GM18907 (cell line): Measurements from ENCODE around the gene MARCHF10.

Experiments used
- ATAC-seq: cut with Tn5 transposase; IDR thresholded peaks from one replicate; pipeline ENCODE4 v1.9.1; 2021; ENCODE audit warnings: mild to moderate bottlenecking, moderate library complexity; ENCODE audit not compliant: unreplicated experiment

MARCHF10 gene

DNA sequence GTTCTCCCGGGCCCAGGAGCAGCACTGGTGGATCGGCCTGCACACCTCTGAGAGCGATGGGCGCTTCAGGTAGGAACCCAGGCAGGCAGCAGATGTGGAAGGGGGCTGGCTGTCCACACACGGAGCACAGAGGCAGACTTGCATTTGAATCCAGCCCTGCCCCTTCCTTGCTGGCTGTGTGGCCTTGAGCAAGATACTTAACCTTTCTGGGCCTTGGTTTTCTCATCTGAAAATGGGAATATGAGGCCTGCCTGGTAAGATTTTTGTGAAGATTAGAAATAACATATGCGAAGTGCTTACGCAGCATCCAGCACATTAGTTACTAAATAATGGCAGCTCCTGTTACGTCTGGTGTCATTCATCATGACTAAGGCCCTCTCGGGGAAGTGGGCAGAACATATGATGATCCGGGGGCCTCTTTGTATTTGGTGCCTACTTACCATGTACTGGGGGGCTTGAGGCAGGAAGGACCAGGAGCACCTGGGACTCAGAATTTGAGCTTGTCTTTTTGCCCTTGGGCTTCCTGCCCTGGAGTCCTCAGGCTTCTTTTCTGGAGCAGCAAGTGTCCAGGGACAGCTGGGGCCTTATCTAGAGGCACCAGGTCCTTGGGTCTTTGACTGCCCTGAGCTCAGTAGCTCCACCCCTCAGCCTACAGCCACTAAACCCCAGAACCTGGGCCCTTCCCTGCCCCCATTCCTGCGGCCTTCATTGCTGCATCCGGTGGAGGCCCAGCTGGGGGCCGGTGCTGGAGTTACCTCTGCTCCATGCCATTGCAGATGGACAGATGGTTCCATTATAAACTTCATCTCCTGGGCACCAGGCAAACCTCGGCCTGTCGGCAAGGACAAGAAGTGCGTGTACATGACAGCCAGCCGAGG lies 126.8 kb downstream of the MARCHF10 start:
- ATAC-seq, result no peak

DNA sequence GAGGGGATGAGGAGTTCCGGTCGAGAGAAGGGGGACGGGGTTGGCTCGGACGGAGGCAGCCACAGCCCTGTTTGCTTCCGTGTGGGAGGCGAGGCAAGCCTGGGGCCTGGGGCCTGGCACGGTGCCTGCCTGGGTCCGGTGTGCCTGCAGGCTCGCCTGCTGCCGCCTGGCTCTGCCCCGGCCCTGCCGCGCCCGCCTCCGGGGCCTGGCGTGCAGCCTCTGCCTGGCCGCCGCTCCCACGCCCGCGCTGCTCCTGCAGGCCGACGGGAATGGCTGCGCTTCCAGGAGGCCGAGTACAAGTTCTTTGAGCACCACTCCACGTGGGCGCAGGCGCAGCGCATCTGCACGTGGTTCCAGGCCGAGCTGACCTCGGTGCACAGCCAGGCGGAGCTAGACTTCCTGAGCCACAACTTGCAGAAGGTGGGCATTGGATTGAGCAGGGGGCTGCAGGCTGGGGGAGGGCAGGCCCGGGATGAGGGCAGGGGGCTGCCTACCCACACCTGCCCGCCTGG lies 127.5 kb downstream of the MARCHF10 start:
- ATAC-seq, result no peak

DNA sequence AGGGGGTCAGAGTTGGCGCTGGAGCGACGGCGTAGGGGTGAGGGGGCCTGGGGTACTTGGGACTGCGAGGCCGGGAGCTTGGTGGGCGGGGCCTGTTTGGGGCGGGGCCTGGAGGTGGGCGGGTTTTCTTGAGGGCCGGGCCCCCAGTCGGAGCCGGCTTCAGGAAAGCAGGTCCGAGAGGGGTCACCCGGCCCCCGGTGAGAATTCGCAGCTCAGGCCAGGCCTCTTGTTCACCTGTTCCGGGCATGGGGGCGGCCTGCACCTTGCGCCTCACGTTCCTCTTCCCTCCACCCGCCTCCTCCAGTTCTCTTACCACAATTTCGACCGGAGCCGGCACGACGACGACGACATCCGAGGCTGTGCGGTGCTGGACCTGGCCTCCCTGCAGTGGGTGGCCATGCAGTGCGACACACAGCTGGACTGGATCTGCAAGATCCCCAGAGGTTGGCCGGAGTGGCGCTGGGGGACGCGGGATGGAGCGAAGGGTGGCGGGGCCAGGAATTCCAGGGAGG lies 128.2 kb downstream of the MARCHF10 start:
- no peak for ATAC-seq

DNA sequence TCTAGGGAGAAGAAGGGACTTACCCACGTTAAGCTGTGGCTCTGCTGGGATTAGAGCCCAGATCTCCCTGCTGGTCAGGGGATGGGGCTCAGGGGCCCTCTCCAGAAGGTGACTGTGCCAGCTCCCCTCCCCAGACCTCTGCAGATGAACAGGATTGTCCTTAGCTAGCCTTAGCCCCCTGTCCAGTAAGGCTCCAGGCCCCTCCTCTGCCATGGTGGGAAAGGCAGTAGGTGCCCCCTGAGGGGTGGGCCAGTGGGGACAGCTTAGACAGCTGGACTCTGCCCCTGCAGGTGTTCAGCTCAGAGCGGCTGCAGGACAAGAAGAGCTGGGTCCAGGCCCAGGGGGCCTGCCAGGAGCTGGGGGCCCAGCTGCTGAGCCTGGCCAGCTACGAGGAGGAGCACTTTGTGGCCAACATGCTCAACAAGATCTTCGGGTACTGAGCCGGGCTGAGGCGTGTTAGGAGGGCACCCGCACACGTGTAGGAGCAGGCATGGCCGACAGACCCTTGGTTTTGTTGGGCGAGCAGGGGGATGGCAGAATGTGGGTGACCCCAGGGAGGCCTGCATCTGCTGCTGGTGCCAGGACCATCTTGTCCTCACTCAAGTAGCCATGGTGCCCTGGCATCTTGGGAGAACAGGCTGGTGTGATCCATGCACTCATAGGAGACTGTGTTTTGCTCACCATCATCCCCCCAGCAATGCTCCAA lies 129.7 kb downstream of the MARCHF10 start:
- no peak for ATAC-seq

DNA sequence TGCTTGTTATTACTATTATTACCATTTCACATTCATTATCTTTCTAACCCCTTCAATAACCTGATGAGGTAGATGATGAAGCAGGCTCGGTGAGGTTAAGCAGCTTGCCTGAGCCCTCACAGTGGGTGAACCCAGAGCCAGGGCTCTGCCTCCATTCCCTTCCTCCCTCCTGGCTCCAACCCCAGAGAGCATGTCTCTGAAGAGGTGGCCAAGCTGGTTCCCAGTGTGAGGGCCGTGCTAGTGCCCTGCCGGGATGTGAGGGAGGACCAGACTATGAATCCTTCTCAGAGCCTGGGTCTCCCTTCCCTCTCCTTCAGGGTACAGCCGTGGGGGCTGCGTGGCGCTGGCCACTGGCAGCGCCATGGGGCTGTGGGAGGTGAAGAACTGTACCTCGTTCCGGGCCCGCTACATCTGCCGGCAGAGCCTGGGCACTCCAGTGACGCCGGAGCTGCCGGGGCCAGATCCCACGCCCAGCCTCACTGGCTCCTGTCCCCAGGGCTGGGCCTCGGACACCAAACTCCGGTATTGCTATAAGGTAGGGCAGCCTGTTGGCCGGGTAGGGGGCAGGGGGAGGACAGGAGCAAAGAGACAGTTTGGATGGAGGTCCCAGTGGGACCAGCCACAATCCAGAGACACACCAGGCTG lies 131.0 kb downstream of the MARCHF10 start:
- no peak for ATAC-seq

DNA sequence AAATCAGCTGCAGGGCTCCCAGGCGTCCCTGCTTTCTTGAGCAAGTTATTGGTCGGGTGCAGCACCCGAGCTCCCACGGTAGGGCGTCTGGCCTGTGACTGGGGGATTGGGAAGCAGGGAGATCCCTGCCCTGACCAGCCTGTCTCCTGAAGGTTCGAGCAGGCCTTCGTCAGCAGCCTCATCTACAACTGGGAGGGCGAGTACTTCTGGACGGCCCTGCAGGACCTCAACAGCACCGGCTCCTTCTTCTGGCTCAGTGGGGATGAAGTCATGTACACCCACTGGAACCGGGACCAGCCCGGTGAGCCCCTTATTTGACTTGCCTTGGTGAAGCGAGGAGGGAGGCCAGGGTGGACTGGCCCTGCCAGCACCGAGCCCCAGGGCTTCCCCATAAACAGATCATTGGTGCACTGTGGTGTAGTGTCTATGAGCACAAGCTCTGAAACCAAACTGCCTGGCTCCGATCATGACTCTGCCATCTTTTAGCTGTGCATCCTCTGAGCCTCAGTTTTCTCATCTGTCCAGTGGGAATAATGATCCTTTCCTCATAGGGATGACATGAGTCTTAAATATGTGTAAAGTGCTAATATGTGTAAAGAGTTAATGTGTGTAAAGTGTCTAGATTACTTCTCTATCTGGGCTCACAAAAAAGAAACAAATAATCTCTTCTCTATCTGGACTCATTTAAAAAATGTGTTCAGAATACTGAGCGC lies 131.7 kb downstream of the MARCHF10 start:
- no peak for ATAC-seq

DNA sequence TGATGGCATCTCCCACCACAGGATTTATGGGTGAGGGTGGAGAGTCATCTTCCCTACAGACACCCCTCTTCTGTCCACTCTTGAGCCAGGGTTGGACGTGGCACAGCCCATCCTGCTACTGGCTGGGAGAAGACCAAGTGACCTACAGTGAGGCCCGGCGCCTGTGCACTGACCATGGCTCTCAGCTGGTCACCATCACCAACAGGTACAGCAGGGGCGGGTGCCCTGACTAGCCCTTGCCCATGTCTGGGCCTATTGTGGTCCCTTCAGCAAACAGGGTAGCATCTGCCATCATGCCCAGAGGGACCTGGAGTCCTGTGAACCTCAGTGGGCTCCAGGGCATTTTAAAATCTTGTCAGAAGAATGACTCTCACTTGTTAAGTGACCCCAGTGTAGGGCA lies 132.4 kb downstream of the MARCHF10 start:
- ATAC-seq, result no peak

DNA sequence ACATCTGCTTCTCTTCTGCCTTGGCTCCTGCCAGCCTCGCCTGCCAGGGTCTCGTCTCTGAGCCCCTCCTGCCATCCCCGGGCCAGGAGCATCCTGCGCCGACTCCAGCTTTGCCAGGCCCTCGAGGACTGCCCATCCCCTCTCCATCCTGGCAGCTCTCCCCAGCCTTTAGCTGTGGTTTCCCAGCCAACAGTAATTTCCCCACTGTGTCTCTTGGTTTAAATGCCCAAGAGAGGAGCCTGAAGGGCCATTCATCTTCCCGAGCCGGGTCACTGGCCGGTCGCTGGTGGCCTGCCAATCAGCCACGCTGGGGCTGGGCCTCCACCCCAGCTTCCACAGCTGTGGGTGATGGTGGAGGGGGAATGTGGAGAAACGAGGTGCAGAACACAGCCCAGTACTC lies 132.9 kb downstream of the MARCHF10 start:
- ATAC-seq, result no peak

DNA sequence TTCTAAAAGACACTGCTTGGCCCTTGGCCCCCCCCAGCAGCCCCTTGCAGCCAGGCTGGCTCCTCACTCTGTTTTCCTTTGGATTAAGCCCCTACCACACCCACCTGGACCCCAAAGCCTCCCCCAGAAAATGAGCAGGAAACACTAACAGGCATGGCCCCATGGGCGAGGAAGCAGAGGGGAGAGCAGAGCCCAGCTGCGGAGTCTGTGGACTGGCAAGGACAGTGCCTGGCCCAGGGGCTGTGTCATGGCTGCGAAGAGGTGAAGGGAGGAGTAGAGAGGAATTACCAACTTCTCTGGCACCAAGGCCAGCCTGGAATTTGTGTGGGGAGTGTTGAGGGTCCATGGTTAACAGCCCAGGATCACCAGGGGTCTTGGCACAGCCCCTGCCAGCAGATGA lies 133.3 kb downstream of the MARCHF10 start:
- no peak for ATAC-seq

DNA sequence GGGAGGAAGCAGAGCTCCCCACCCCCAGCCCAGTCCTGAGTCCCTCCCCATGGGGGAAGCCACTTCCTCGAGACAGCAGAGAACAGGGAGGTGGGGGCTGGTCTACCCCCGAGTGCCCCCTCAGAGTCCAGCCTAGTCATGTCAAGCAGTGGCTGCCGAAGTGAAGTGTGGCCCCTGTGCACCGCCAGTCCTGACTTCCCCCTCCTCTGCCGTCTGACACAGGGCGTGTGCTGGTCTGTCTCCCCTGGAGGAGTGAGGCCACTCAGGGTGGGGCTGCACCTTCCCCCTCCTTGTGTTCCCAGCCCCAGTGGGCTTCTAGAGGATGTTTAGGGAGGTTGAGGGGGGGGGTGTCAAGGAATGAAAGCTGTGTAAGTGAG lies 133.8 kb downstream of the MARCHF10 start:
- ATAC-seq, result no peak

DNA sequence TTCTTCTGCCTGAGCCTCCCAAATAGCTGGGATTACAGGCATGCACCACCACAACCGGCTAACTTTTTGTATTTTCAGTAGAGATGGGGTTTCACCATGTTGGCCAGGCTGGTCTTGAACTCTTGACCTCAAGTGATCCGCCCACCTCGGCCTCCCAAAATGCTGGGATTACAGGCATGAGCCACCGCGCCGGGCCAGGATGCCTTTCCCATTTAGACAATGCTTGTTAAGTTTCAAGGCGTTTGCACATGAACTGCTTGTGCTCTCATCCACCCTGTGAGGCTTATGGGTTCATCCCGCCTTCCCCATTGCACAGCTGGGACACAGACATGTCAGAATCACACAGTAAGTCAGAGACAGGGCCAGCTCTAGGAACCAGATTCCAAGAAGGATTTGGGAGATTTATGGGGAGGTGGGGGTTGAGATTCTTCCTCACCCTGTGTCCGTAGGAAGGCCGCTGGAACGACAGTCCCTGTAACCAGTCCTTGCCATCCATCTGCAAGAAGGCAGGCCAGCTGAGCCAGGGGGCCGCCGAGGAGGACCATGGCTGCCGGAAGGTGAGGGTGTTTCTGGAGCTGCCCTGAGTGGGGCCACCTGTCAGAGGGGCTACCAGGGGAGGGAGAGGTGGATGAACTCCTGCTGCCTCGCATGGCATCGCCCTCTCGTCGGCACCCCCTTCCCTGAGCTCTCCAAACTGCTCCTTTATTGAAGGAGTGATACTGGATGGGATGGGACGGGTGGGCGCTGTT lies 134.3 kb downstream of the MARCHF10 start:
- no peak for ATAC-seq

DNA sequence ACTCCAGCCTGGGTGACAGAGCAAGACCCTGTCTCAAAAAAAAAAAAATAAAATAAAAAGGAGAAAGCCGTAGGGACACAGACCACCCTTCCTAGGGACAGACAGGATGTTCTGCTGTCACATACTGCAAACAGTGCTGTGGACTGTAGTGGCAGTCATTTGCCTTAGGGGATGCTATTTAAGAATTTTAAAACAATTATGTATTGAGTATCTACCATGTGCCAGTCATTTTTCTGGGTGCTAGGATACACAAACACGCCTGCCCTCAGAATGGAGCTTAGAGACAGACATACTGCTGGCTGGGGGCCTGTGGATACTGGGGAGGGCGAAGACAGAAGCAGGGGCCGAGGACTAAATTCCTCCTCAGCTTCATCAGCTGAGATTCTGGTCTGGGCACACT lies 135.2 kb downstream of the MARCHF10 start:
- ATAC-seq, result no peak

DNA sequence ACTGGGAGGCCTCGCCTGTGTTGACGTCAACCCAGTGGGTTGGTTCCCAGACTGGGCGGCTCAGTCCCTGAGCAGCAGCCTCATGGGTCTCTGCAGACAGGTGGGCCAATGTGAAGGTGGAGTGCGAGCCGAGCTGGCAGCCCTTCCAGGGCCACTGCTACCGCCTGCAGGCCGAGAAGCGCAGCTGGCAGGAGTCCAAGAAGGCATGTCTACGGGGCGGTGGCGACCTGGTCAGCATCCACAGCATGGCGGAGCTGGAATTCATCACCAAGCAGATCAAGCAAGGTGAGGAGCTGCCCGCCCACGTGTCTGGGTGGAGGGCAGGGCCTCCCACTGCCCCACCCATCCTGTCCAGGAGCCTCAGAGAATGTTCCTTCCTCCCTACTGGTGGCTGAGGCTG lies 136.6 kb downstream of the MARCHF10 start:
- no peak for ATAC-seq

DNA sequence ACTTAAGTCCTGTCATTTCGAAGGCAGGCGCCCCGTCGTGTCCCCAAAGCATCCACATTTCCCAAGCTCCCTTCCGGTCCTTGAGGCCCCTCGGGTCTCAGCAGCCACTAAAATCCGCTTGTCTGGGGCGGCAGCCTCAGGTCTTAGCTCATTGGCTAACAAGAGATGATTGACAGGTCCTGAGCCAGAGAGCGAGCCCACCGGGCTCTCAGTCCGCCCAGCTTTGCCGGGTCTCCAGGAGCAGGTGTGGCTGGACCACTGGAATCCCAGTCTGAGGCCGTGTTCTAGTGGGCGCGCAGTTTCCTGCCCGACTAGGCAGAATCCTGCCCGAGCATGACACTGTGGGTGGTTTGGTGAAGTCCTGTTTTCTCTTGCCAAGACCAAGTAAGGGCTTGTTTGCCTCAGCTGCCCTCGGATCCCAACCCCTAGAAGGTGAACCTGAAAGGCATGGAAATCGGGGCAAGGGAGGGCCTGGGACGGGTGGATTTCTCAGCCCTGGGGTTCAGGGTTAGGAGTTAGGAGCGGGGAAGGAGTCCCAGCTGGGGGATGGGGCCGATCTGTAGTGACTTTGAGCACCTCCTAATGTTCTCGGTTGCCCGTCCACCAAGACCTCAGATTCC lies 137.8 kb downstream of the MARCHF10 start:
- ATAC-seq, result no peak

DNA sequence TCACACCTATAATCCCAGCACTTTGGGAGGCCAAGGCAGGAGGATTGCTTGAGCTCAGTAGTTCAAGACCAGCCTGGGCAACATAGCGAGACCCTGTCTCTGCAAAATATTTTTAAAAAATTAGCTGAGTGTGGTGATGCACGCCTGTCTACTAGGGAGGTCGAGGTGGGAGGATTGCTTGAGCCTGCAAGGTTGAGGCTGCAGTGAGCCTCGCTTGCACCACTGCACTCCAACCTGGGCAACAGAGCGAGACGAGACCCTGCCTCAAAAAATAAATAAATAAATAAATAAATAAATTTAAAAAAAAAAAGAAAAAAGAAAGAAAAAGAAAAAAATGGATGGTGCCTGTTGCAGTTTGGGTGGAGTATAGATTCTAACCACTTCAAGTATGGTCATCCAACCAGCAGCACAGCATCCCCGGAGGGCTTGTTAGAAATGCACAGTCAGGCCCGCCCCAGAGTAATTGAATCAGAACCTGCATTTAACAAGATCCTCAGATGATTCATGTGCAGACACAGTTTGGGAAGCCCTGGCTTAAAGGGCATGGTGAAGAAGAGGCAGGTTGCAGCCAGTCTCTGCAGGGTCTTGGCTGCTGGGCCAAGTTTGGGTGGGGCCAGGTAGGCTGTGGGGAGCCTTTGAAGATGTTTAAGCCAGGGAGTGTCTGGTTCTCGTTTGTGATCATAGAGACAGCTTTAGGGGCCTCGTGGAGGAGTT lies 139.9 kb downstream of the MARCHF10 start:
- ATAC-seq, result no peak

DNA sequence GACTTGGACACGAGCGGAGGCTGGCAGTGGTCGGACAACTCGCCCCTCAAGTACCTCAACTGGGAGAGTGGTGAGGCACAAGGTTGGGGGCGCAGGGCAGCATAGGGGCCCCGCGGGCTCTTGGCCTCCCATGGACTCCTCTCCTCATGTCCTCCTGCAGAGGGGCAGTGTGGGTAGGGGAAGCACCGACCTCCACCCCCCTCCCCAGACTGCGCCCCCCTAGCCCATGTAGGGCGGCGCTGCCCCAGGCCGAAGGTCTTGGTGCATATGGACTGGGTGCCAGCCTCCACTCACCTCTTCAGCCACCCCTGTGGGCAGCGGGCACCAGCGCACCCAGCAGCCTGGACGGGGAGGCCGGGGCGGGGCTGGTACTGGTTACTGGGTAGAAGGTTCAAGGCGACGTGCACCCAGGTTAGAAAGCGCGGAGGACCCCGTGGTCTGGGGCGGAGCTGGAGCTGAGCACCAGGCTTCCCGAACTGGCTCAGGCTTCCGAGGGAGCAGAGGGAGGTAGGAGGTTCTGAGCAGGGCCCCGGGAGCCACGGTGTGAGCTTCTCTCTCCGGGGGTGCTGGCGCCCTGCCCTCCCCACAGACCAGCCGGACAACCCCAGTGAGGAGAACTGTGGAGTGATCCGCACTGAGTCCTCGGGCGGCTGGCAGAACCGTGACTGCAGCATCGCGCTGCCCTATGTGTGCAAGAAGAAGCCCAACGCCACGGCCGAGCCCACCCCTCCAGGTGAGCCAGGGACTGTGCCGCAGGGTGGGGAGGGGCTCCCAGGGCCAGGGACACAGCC lies 141.1 kb downstream of the MARCHF10 start:
- ATAC-seq, result no peak

DNA sequence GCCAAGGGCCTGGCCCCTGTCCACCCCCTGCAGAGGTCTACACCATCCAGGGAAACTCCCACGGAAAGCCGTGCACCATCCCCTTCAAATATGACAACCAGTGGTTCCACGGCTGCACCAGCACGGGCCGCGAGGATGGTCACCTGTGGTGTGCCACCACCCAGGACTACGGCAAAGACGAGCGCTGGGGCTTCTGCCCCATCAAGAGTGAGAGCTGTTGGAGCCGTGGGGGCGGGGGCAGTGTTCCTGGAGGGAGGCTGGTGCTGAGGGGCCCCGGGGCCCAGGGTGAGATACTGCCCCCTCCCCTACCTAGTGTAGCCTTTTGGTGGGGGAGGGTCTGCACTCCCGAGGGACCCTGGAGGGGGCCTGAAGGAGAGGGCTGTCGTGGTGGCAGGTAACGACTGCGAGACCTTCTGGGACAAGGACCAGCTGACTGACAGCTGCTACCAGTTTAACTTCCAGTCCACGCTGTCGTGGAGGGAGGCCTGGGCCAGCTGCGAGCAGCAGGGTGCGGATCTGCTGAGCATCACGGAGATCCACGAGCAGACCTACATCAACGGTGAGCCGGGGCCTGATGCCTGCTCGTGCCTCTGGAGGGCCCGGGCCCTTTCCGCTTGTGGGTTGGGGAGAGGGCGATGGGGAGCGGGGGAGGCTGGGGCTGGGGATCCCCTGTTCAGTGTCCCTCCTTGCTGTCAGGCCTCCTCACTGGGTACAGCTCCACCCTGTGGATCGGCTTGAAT lies 141.9 kb downstream of the MARCHF10 start:
- no peak for ATAC-seq

DNA sequence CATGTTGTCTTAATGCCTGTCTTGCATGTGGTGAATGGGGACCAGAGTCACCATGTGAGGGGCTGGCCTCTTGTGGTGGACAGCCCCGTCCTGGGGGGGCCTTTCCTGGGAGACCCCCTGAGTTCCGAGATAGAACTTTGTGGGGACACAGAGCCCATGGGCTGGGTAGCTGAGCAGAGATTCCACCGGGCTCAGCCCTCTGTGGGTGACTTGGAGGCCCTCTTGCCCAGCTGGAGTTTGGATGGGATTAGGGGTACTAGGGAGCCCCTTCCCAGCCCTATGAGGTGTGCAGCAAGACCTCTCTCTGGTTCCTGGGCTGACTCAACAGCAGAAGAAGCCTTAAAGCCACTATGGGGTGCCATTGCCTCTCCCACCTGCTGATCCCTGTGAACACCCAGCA lies 142.5 kb downstream of the MARCHF10 start:
- ATAC-seq, result no peak
